Omental fat pad (tissue), 4 donors: ENCODE results near the gene ADGRG4. TPM values are rescaled to one million over a fixed set of nuclear protein-coding genes. Genes with fewer than 3 reads are reported as not detected.

ENCODE experiments used
- ATAC-seq: fragments of 150-250 bp; one replicate; pipeline ENCODE4 v1.9.1; 2016; ENCODE audit warnings: mild to moderate bottlenecking, moderate library complexity; ENCODE audit not compliant: low FRiP score
- DNase-seq: peaks from one replicate; pipeline ENCODE4 v3.0.0-alpha.2; 2019; ENCODE audit warnings: low spot score
- total RNA-seq, 4 donors: library from RNA; depleted of rRNA; stranded (reverse); fragments of >200 nt; gene quantifications; one replicate each; pipeline ENCODE4 v1.1.0, GENCODE V29; 2016
- TF ChIP-seq, protein P1 (sequence below), 3 donors: fragments of 450-650 bp; IDR thresholded peaks; one replicate each; pipeline ENCODE4 v1.5.1; 2016 to 2017; ENCODE audit warnings: antibody characterized with exemption in 3 of 3, mild to moderate bottlenecking in 3 of 3, moderate library complexity in 2 of 3

ADGRG4 gene
- total RNA-seq, 4 donors from 2014 or later = under 0.01 to 0.38 (median 0.13) TPM

GRCh38 chrX:136319600-136319999, 18.8 kb downstream of the ADGRG4 start:
- ATAC-seq (no peak), DNase-seq (no peak)
- TF ChIP-seq, protein P1, sequence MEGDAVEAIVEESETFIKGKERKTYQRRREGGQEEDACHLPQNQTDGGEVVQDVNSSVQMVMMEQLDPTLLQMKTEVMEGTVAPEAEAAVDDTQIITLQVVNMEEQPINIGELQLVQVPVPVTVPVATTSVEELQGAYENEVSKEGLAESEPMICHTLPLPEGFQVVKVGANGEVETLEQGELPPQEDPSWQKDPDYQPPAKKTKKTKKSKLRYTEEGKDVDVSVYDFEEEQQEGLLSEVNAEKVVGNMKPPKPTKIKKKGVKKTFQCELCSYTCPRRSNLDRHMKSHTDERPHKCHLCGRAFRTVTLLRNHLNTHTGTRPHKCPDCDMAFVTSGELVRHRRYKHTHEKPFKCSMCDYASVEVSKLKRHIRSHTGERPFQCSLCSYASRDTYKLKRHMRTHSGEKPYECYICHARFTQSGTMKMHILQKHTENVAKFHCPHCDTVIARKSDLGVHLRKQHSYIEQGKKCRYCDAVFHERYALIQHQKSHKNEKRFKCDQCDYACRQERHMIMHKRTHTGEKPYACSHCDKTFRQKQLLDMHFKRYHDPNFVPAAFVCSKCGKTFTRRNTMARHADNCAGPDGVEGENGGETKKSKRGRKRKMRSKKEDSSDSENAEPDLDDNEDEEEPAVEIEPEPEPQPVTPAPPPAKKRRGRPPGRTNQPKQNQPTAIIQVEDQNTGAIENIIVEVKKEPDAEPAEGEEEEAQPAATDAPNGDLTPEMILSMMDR (IDR thresholded peaks at IDR 0.05) = no peak

GRCh38 chrX:136321532-136321931, 20.8 kb downstream of the ADGRG4 start:
- DNase-seq = no peak
- ATAC-seq = no peak
- TF ChIP-seq, protein P1 (IDR thresholded peaks at IDR 0.05) = no peak

GRCh38 chrX:136322064-136322463, 21.3 kb downstream of the ADGRG4 start:
- TF ChIP-seq, protein P1 (IDR thresholded peaks at IDR 0.05) = no peak
- no peak for ATAC-seq
- DNase-seq = no peak

GRCh38 chrX:136325377-136325776, 24.6 kb downstream of the ADGRG4 start:
- ATAC-seq (no peak), DNase-seq (no peak)
- TF ChIP-seq, protein P1 (IDR thresholded peaks at IDR 0.05) = no peak

GRCh38 chrX:136328933-136329332, 28.2 kb downstream of the ADGRG4 start:
- DNase-seq (no peak), ATAC-seq (no peak)
- TF ChIP-seq, protein P1 (IDR thresholded peaks at IDR 0.05) = no peak

GRCh38 chrX:136336623-136337022, 35.9 kb downstream of the ADGRG4 start:
- DNase-seq (no peak), ATAC-seq (no peak)
- TF ChIP-seq, protein P1 (IDR thresholded peaks at IDR 0.05) = no peak

DNA sequence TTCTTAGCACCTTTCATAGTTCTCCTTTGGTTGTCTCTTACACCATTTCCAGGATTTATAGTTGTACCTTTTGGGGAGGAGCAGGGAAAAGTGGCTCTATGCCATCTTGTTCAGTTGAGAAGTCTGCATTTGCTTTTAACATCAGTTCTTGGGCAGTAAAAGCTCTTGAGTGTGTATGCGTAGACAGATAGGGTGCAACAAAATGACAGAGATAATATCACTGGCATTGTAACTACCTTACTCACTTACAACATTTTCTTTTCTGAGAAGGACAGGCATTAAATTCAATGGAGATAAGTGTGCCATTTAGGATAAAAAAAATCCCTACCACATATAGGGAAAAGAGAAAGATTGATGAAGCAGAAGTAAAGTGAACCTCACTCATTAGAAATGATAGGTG, 38.9 kb downstream of the ADGRG4 start:
- DNase-seq = no peak
- ATAC-seq = no peak
- TF ChIP-seq, protein P1 (IDR thresholded peaks at IDR 0.05) = no peak
